K562 (cell line): ENCODE results near the gene MASTL. TPM values are rescaled to one million over a fixed set of nuclear protein-coding genes. Genes with fewer than 3 reads are reported as not detected.
A peak's percentile ranks its signal among the peaks of the same experiment; 100 is the strongest.

Experiments
- ATAC-seq: fragments of 200-7000 bp; cut with Tn5 transposase; 3 replicates; pipeline ENCODE4 v1.9.1; 2020; ENCODE audit warnings: moderate library complexity
- BruUV-seq: library from RNA; stranded (reverse); fragments of 400-500 nt; replicated peaks from 2 replicates; lab custom pipeline; 2021; lab: Mats Ljungman, UMichigan
- CTCF ChIA-PET: fragments of 300-600 bp; formaldehyde crosslinking; extraction: SDS; loops from one replicate; lab custom pipeline; 2021; ENCODE audit warnings: low intra/inter-chr PET ratio; lab: Yijun Ruan, JAX
- POLR2A ChIA-PET: fragments of 300-600, 350-650 bp; sonication (Branson Sonifier 250); formaldehyde crosslinking; extraction: SDS; loops from one replicate; lab custom pipeline; 2021; ENCODE audit warnings: antibody characterized with exemption, inconsistent platforms; lab: Yijun Ruan, JAX
- DNase-seq, 4 experiments: peaks; one replicate each; pipeline versions ENCODE4 v3.0.0 to v3.0.0-alpha.2; 2011 to 2018; ENCODE audit warnings: low spot score in 3 of 4, mixed read lengths in 3 of 4; ENCODE audit errors: extremely low read depth in 1 of 4
- FAIRE-seq: peaks from 2 replicates; lab custom pipeline; 2011; peaks lifted over from hg19 to GRCh38; lab: Jason Lieb, UNC
- H2AFZ ChIP-seq: 2 replicates; pipeline ENCODE4 v1.6.0; 2011; ENCODE audit warnings: low read depth, low read length, control low read depth, inconsistent platforms
- H3K27ac ChIP-seq: fragments of 200-600 bp; 3 replicates; pipeline ENCODE4 v1.8.0; 2011; ENCODE audit warnings: low read depth, mild to moderate bottlenecking, control low read depth, inconsistent platforms, low read length, moderate library complexity, mixed read lengths; ENCODE audit errors: extremely low read depth
- H3K27me3 ChIP-seq, 2 experiments: fragments of 300-600 bp in 1 of 2; 2 replicates in 1 of 2; 3 replicates in 1 of 2; pipeline versions ENCODE4 v1.6.0 to v1.8.0; 2011; ENCODE audit warnings: inconsistent platforms in 2 of 2, low read length in 2 of 2, mild to moderate bottlenecking in 1 of 2, mixed read lengths in 1 of 2, moderate library complexity in 1 of 2; ENCODE audit not compliant: control insufficient read depth in 2 of 2, insufficient read depth in 2 of 2
- H3K36me3 ChIP-seq: fragments of 300-600 bp; 3 replicates; pipeline ENCODE4 v1.8.0; 2011; ENCODE audit warnings: mild to moderate bottlenecking, low read length, inconsistent platforms; ENCODE audit not compliant: control insufficient read depth, insufficient read depth
- H3K4me1 ChIP-seq, 2 experiments: fragments of 200-600 bp in 1 of 2; replicated peaks in 1 of 2; 2 replicates in 1 of 2; 3 replicates in 1 of 2; pipeline versions ENCODE4 v1.5.1 to v1.8.0; 2011; ENCODE audit warnings: inconsistent platforms in 2 of 2, low read length in 2 of 2, mild to moderate bottlenecking in 1 of 2, mixed read lengths in 1 of 2, moderate library complexity in 1 of 2; ENCODE audit not compliant: control insufficient read depth in 2 of 2, insufficient read depth in 2 of 2
- H3K4me2 ChIP-seq: 2 replicates; pipeline ENCODE4 v1.6.1; 2011; ENCODE audit warnings: low read length, control low read depth, inconsistent platforms, mixed read lengths; ENCODE audit not compliant: insufficient read depth
- H3K4me3 ChIP-seq: fragments of 200-600 bp; sonication (generic), shearing (Covaris generic); 2 replicates; pipeline ENCODE4 v1.5.1; 2016; ENCODE audit warnings: control low read depth, inconsistent platforms
- H3K79me2 ChIP-seq: fragments of 200-600 bp; 3 replicates; pipeline ENCODE4 v1.8.0; 2011; ENCODE audit warnings: low read length, inconsistent platforms; ENCODE audit not compliant: control insufficient read depth, insufficient read depth
- H3K9ac ChIP-seq, 2 experiments: 2 replicates each; pipeline versions ENCODE4 v1.6.0 to v1.6.1; 2011; ENCODE audit warnings: low read depth in 2 of 2, low read length in 2 of 2, control low read depth in 1 of 2, inconsistent platforms in 1 of 2, mild to moderate bottlenecking in 1 of 2, mixed read lengths in 1 of 2; ENCODE audit not compliant: insufficient read depth in 1 of 2
- H3K9me1 ChIP-seq: one replicate; pipeline ENCODE4 v1.6.0; 2011; ENCODE audit warnings: inconsistent platforms, mild to moderate bottlenecking, low read length, moderate library complexity; ENCODE audit not compliant: control insufficient read depth, insufficient read depth
- H3K9me3 ChIP-seq: replicated peaks from 2 replicates; pipeline ENCODE4 v1.5.1; 2011; ENCODE audit warnings: low read depth, low read length, inconsistent platforms; ENCODE audit not compliant: control insufficient read depth, insufficient read depth
- H4K20me1 ChIP-seq: replicated peaks from 2 replicates; pipeline ENCODE4 v1.6.1; 2011; ENCODE audit warnings: low read length, inconsistent platforms, mixed read lengths; ENCODE audit not compliant: control insufficient read depth, insufficient read depth
- ARID3B ChIP-seq: fragments of 250-450 bp; sonication (Bioruptor Pico); IDR thresholded peaks from 2 replicates; pipeline ENCODE4 v1.4.0; 2020; ENCODE audit warnings: borderline replicate concordance
- BRD9 ChIP-seq: fragments of 450-650 bp; IDR thresholded peaks from 2 replicates; pipeline ENCODE4 v1.6.1; 2018; ENCODE audit warnings: low read depth; ENCODE audit not compliant: partially characterized antibody
- CBX3 ChIP-seq, 2 experiments: IDR thresholded peaks; 1 replicate in 1 of 2; 2 replicates in 1 of 2; pipeline ENCODE4 v1.6.1; 2012; ENCODE audit warnings: inconsistent platforms in 2 of 2, low read length in 2 of 2, borderline replicate concordance in 1 of 2, control low read depth in 1 of 2
- E2F1 ChIP-seq: sonication (generic); formaldehyde crosslinking; IDR thresholded peaks from 2 replicates; pipeline ENCODE4 v1.8.1; 2023; ENCODE audit warnings: mild to moderate bottlenecking, missing genetic modification reagents, moderate library complexity
- HSF4 ChIP-seq: fragments of 250-450 bp; sonication (Bioruptor Pico); IDR thresholded peaks from 2 replicates; pipeline ENCODE4 v2.1.2; 2022; ENCODE audit warnings: mild to moderate bottlenecking, moderate library complexity, borderline replicate concordance
- KLF16 ChIP-seq: IDR thresholded peaks from 2 replicates; pipeline ENCODE4 v1.6.1; 2016; ENCODE audit warnings: antibody characterized with exemption
- LCOR ChIP-seq: sonication (generic); formaldehyde crosslinking; IDR thresholded peaks from 2 replicates; pipeline ENCODE4 v1.8.0; 2022; ENCODE audit warnings: mild to moderate bottlenecking, missing genetic modification reagents
- MCM7 ChIP-seq, 2 experiments: fragments of 450-650 bp; IDR thresholded peaks; 2 replicates each; pipeline ENCODE4 v1.6.1; 2016 to 2018
- NFIX ChIP-seq: fragments of 250-450 bp; sonication (Bioruptor Pico); IDR thresholded peaks from 2 replicates; pipeline ENCODE4 v1.4.0; 2020; ENCODE audit warnings: low read depth, mild to moderate bottlenecking, moderate library complexity
- NKRF ChIP-seq: fragments of 450-650 bp; IDR thresholded peaks from 2 replicates; pipeline ENCODE4 v1.6.1; 2016; ENCODE audit warnings: borderline replicate concordance
- PCBP1 ChIP-seq: fragments of 200-400 bp; formaldehyde crosslinking; IDR thresholded peaks from 2 replicates; pipeline ENCODE4 v1.6.1; 2018; ENCODE audit warnings: mild to moderate bottlenecking, low read depth, low read length; ENCODE audit not compliant: poor library complexity, severe bottlenecking
- WGBS: fragments of 100-300 bp; shearing (Covaris generic); methylation state at CpG from one replicate; pipeline ENCODE4 v1.1.6; 2016; ENCODE audit warnings: low coverage, mixed read lengths; ENCODE audit not compliant: insufficient coverage; ENCODE audit errors: missing lambda C conversion rate; 5-methylcytosine and 5-hydroxymethylcytosine counted together
- in situ Hi-C: fragments of 300-500 bp; cut with MboI; formaldehyde crosslinking; loops from 4 replicates; pipeline ENCODE4 v1.15.0; 2018; ENCODE audit warnings: inconsistent platforms, mixed read lengths
- intact Hi-C: fragments of 100-400 bp; cut with micrococcal nuclease; formaldehyde crosslinking; loops from 2 replicates; pipeline ENCODE4 v1.14.2; 2022
- polyA plus RNA-seq, 8 experiments: library from polyadenylated mRNA; depleted of rRNA in 4 of 8; stranded (reverse) in 5 of 8; unstranded in 3 of 8; fragments of >200 nt; fragmentation: Nextera tagmentation in 2 of 8; fragmentation: Illumina TruSeq in 1 of 8; extraction: Ambion mirVana in 2 of 8; extraction: Trizol in 1 of 8; gene quantifications; 2 replicates each; pipeline versions ENCODE4 v1.2.1 to v1.2.3, GENCODE V29; 2011 to 2014; ENCODE audit warnings: inconsistent platforms in 1 of 8, missing spikeins in 1 of 8
- total RNA-seq, 7 experiments: library from RNA; depleted of rRNA in 6 of 7; stranded (reverse); fragments of >200 nt in 6 of 7; fragmentation: Illumina TruSeq in 2 of 7; extraction: Trizol in 2 of 7; gene quantifications; 2 replicates each; pipeline versions ENCODE4 v1.2.1 to v1.2.3, GENCODE V29; 2011 to 2021; ENCODE audit warnings: low replicate concordance in 1 of 7

MASTL gene
- total and polyA plus RNA-seq, 9 of the 15 experiments (the other 6 are each of a cell fraction or from before 2014, with no cell fraction given), result 6.8 to 29.9 (median 23.1) TPM

- TF ChIP-seq BRD9 (peak; percentile 10), PCBP1 (peak; percentile 62), NFIX (CRISPR knock-in tag) (no peak), NKRF (peak; percentile 72; the same call in 1 of the 2 replicates), E2F1 (CRISPR knock-in tag) (peak; percentile 91; the same call in 1 of the 2 replicates), KLF16 (no peak)
Observed at GRCh38 chr10:27155066-27155754, at the start of gene MASTL (continued).

GRCh38 chr10:27108165-27108564, 47.0 kb upstream of the MASTL start:
- Histone ChIP-seq H4K20me1 (no peaks in the 10 kb centered on the region), H3K36me3 (peaks cover 33% of the 10 kb centered on the region), H3K9me3 (no peaks in the 10 kb centered on the region), H3K4me2 (no peak overlapping the region), H3K27ac (no peak overlapping the region), H2AFZ (no peak overlapping the region), H3K27me3 (no peaks in the 10 kb centered on the region), H3K9me1 (no peaks in the 10 kb centered on the region), H3K79me2 (no peaks in the 10 kb centered on the region), H3K4me3 (no peak overlapping the region), H3K9ac (no peak overlapping the region), H3K4me1 (no peaks in the 10 kb centered on the region)
- 81% methylated on average over 3 of the region's 3 CpGs for WGBS
- POLR2A ChIA-PET, result interaction anchor here (0.9 to 1.6 kb wide), 2 partner anchors 9 to 19 kb away, joined by 3 to 4 read pairs; no protein-coding TSS in a partner anchor
- DNase-seq (no peak), ATAC-seq (no peak), FAIRE-seq (no peak)
- in situ Hi-C loops, result no loop called here
- CTCF ChIA-PET, result no interaction called here
- intact Hi-C loops, result no loop called here
- BruUV-seq, result no TSS peak
- TF ChIP-seq ARID3B (CRISPR knock-in tag) (no peak), HSF4 (CRISPR knock-in tag) (no peak), CBX3 (IDR thresholded peaks at IDR 0.05; ENCODE audit: borderline replicate concordance in 1 of 2, low read length in 2 of 2) (peak in 1 of 2 experiments; percentile 67; a peak in 1 of 3 replicates), MCM7 (IDR thresholded peaks at IDR 0.05) (no peak), LCOR (CRISPR knock-in tag) (no peak)
